ENCODE measurements around the gene DUOXA1.

- TF ChIP-seq CTCF (conservative IDR thresholded peaks at IDR 0.05; ENCODE audit: low read length), result no peak
- no peak for TF ChIP-seq EZH2phosphoT487 (IDR thresholded peaks at IDR 0.05; ENCODE audit: borderline replicate concordance)
Measured at GRCh38 chr15:45143056-45143455, 13.4 kb upstream of the DUOXA1 start.

Measured in Loucy (cell line).